Endodermal cell (in vitro differentiated cells): Measurements from ENCODE around the gene ARHGAP45. TPM values are rescaled to one million over a fixed set of nuclear protein-coding genes. Genes with fewer than 3 reads are reported as not detected.

Source experiments
- DNase-seq: peaks from one replicate; pipeline ENCODE4 v3.0.0-alpha.2; 2017
- H3K27ac ChIP-seq: 2 replicates; pipeline ENCODE4 v1.5.1; 2013; ENCODE audit warnings: mild to moderate bottlenecking, low read depth, low read length, moderate library complexity
- H3K27me3 ChIP-seq: 2 replicates; pipeline ENCODE4 v1.6.1; 2013; ENCODE audit warnings: mild to moderate bottlenecking, low read length, moderate library complexity; ENCODE audit not compliant: insufficient read depth, control insufficient read depth, poor library complexity, severe bottlenecking
- H3K36me3 ChIP-seq: 2 replicates; pipeline ENCODE4 v1.7.0; 2013; ENCODE audit warnings: mild to moderate bottlenecking, low read length, moderate library complexity; ENCODE audit not compliant: control insufficient read depth, insufficient read depth
- H3K4me1 ChIP-seq: one replicate; pipeline ENCODE4 v1.7.0; 2013; ENCODE audit warnings: low read length; ENCODE audit not compliant: control insufficient read depth, insufficient read depth
- H3K4me3 ChIP-seq: 2 replicates; pipeline ENCODE4 v1.5.1; 2013; ENCODE audit warnings: mild to moderate bottlenecking, low read length, moderate library complexity
- H3K9ac ChIP-seq: 2 replicates; pipeline ENCODE4 v1.6.1; 2013; ENCODE audit warnings: mild to moderate bottlenecking, low read length, moderate library complexity; ENCODE audit not compliant: poor library complexity, severe bottlenecking; ENCODE audit errors: extremely low read depth
- H3K9me3 ChIP-seq: 2 replicates; pipeline ENCODE4 v1.6.1; 2013; ENCODE audit warnings: mild to moderate bottlenecking, low read length, moderate library complexity; ENCODE audit not compliant: control insufficient read depth
- H3K27ac Mint-ChIP-seq: 2 replicates; pipeline ENCODE4 v1.8.0; 2020; ENCODE audit warnings: mixed read lengths
- H3K27me3 Mint-ChIP-seq: 2 replicates; pipeline ENCODE4 v1.8.0; 2021; ENCODE audit warnings: mild to moderate bottlenecking, mixed read lengths; ENCODE audit not compliant: insufficient read depth
- H3K36me3 Mint-ChIP-seq: 2 replicates; pipeline ENCODE4 v1.8.0; 2020; ENCODE audit warnings: low read depth, mixed read lengths
- H3K4me1 Mint-ChIP-seq: 2 replicates; pipeline ENCODE4 v1.8.0; 2020; ENCODE audit warnings: mixed read lengths
- H3K4me3 Mint-ChIP-seq: 2 replicates; pipeline ENCODE4 v1.8.0; 2020; ENCODE audit warnings: mild to moderate bottlenecking, moderate library complexity, mixed read lengths
- H3K9me3 Mint-ChIP-seq: 2 replicates; pipeline ENCODE4 v1.8.0; 2020; ENCODE audit warnings: mild to moderate bottlenecking, mixed read lengths
- WGBS, 2 experiments: methylation state at CpG; one replicate each; pipeline versions ENCODE4 v1.1.5 to v1.1.7; 2013; ENCODE audit warnings: missing lambda C conversion rate in 2 of 2, mixed read lengths in 1 of 2; ENCODE audit not compliant: insufficient coverage in 1 of 2, insufficient read length in 1 of 2; 5-methylcytosine and 5-hydroxymethylcytosine counted together
- total RNA-seq, 2 donors: library from RNA; stranded (reverse); fragmentation: NEBNext Ultra II Directional in 1 of 2; extraction: Animal tissue kit (Norgen Biotek cat#: 25700) in 1 of 2; gene quantifications; 2 replicates in 1 of 2; 3 replicates in 1 of 2; pipeline ENCODE4 v1.2.1, GENCODE V29; 2021
- TF ChIP-seq, protein P1 (sequence below): fragments of 200-600 bp; sonication (generic); conservative IDR thresholded peaks from 2 replicates; pipeline ENCODE4 v1.5.0; 2021; ENCODE audit warnings: antibody characterized with exemption, mild to moderate bottlenecking

Gene ARHGAP45
- total RNA-seq, 2 donors from 2014 or later = 14.8 to 17.1 TPM

DNA sequence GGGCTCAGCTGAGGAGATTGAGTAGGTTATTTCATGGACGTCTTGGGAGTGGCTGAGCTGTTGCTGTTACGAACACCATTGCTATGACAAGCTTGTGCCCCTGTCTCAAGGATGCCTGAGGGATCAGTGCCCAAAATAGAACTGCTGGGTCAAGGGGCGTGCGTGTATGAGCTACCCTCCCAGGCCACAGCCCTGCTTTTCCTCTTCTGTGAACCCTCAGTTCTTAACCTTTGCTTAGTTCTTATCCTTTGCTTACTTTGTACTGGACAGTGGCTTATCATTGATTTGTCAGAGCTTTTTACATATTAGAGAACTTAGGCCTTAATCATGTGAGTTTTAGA is 9.0 kb downstream of the ARHGAP45 start:
- H3K27ac ChIP-seq = no peak overlapping the region
- Mint-ChIP-seq H3K4me3 (no peak overlapping the region), H3K36me3 (peaks cover 9% of the 10 kb centered on the region), H3K27ac (no peak overlapping the region), H3K4me1 (no peaks in the 10 kb centered on the region), H3K27me3 (peaks cover 18% of the 10 kb centered on the region), H3K9me3 (no peaks in the 10 kb centered on the region)
- H3K27me3 ChIP-seq = peaks cover 14% of the 10 kb centered on the region
- no peak overlapping the region for H3K9ac ChIP-seq
- H3K4me3 ChIP-seq = no peak overlapping the region
- H3K4me1 ChIP-seq = no peaks in the 10 kb centered on the region
- no peak for DNase-seq
- H3K36me3 ChIP-seq = no peaks in the 10 kb centered on the region
- 93 to 95% methylated on average over 4 of the region's 4 CpGs for WGBS, 2 experiments
- TF ChIP-seq, protein P1, sequence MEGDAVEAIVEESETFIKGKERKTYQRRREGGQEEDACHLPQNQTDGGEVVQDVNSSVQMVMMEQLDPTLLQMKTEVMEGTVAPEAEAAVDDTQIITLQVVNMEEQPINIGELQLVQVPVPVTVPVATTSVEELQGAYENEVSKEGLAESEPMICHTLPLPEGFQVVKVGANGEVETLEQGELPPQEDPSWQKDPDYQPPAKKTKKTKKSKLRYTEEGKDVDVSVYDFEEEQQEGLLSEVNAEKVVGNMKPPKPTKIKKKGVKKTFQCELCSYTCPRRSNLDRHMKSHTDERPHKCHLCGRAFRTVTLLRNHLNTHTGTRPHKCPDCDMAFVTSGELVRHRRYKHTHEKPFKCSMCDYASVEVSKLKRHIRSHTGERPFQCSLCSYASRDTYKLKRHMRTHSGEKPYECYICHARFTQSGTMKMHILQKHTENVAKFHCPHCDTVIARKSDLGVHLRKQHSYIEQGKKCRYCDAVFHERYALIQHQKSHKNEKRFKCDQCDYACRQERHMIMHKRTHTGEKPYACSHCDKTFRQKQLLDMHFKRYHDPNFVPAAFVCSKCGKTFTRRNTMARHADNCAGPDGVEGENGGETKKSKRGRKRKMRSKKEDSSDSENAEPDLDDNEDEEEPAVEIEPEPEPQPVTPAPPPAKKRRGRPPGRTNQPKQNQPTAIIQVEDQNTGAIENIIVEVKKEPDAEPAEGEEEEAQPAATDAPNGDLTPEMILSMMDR = no peak
- H3K9me3 ChIP-seq = no peaks in the 10 kb centered on the region

DNA sequence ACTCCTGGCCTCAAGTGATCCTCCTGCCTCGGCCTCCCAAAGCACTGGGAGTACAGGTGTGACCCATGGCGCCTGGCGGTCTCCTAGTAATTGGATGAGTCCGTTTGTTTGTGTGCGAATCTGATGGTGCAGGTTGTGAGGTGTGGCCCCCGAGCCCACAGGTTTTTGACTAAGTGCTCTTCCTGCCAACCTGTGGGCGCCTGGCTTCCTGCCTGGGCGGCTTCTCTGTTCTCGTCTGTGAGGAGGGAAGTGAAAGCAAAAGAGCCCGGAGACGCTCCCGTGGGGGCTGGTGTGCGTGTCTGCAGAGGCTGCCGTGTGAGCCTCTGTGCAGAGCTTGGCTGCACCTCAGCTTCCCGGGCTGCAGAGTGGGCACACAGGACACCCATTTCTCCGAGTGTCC is 10.0 kb downstream of the ARHGAP45 start:
- peaks cover 13% of the 10 kb centered on the region for H3K27me3 Mint-ChIP-seq
- no peaks in the 10 kb centered on the region for H3K9me3 Mint-ChIP-seq
- H3K4me3 Mint-ChIP-seq = no peak overlapping the region
- WGBS, 2 experiments = 92 to 94% methylated on average over 12 to 16 of the region's 16 CpGs
- Histone ChIP-seq H3K27me3 (peaks cover 6% of the 10 kb centered on the region), H3K4me1 (no peaks in the 10 kb centered on the region), H3K27ac (no peak overlapping the region), H3K9me3 (no peaks in the 10 kb centered on the region), H3K9ac (no peak overlapping the region), H3K36me3 (no peaks in the 10 kb centered on the region), H3K4me3 (no peak overlapping the region)
- TF ChIP-seq, protein P1 = no peak
- no peak for DNase-seq
- peaks cover 9% of the 10 kb centered on the region for H3K36me3 Mint-ChIP-seq
- no peak overlapping the region for H3K27ac Mint-ChIP-seq
- peaks cover 1% of the 10 kb centered on the region for H3K4me1 Mint-ChIP-seq

DNA sequence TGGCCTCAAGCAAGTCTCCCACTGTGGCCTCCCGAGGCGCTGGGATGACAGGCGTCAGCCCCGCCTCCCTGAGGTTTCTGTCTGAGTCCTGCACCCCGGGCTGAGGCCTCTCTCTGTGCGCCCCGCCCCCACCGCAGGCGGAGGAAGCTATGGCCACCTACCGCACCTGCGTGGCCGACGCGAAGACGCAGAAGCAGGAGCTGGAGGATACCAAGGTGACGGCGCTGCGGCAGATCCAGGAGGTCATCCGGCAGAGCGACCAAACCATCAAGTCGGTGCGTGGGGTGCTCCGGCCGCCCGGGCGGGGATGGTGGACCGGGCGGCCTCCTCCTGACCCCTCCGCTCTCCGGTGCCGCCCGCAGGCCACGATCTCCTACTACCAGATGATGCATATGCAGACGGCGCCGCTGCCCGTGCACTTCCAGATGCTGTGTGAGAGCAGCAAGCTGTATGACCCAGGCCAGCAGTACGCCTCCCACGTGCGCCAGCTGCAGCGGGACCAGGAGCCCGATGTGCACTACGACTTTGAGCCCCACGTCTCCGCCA is 12.7 kb downstream of the ARHGAP45 start:
- peaks cover 1% of the 10 kb centered on the region for H3K4me1 Mint-ChIP-seq
- no peaks in the 10 kb centered on the region for H3K36me3 ChIP-seq
- H3K27me3 Mint-ChIP-seq = no peaks in the 10 kb centered on the region
- H3K27ac Mint-ChIP-seq = no peak overlapping the region
- H3K4me1 ChIP-seq = no peaks in the 10 kb centered on the region
- 94 to 95% methylated on average over 31 to 45 of the region's 45 CpGs for WGBS, 2 experiments
- no peaks in the 10 kb centered on the region for H3K9me3 ChIP-seq
- TF ChIP-seq, protein P1 = peak; percentile 39
- no peak for DNase-seq
- H3K4me3 ChIP-seq = no peak overlapping the region
- H3K4me3 Mint-ChIP-seq = no peak overlapping the region
- no peak overlapping the region for H3K27ac ChIP-seq
- H3K36me3 Mint-ChIP-seq = peaks cover 9% of the 10 kb centered on the region
- no peak overlapping the region for H3K9ac ChIP-seq
- no peaks in the 10 kb centered on the region for H3K27me3 ChIP-seq
- no peaks in the 10 kb centered on the region for H3K9me3 Mint-ChIP-seq
